BE2C (cell line): ENCODE measurements around the gene MAP3K13.

Source experiments
- DNase-seq: peaks from one replicate; pipeline ENCODE4 v3.0.0-alpha.2; 2020
- H3K27me3 ChIP-seq: fragments of 250-450 bp; sonication (Bioruptor Pico); 2 replicates; pipeline ENCODE4 v1.5.1; 2020; ENCODE audit warnings: mild to moderate bottlenecking
- H3K36me3 ChIP-seq: fragments of 250-450 bp; sonication (Bioruptor Pico); 2 replicates; pipeline ENCODE4 v1.5.1; 2020; ENCODE audit warnings: mild to moderate bottlenecking
- H3K4me1 ChIP-seq: fragments of 250-450 bp; sonication (Bioruptor Pico); 2 replicates; pipeline ENCODE4 v1.5.1; 2020
- H3K4me3 ChIP-seq: 2 replicates; pipeline ENCODE4 v1.5.1; 2011; ENCODE audit warnings: low read depth, low read length
- H3K9me3 ChIP-seq: fragments of 250-450 bp; sonication (Bioruptor Pico); 2 replicates; pipeline ENCODE4 v1.5.1; 2020
- TF ChIP-seq, protein P1 (sequence below): IDR thresholded peaks from 2 replicates; pipeline ENCODE4 v1.5.1; 2012; ENCODE audit warnings: mild to moderate bottlenecking, low read depth, low read length

MAP3K13 gene

GRCh38 chr3:185477316-185477715, 114.4 kb downstream of the MAP3K13 start:
- peaks cover 56% of the 10 kb centered on the region for H3K36me3 ChIP-seq

GRCh38 chr3:185479373-185479945, 116.5 kb downstream of the MAP3K13 start:
- H3K4me1 ChIP-seq: no peaks in the 10 kb centered on the region
- peaks cover 41% of the 10 kb centered on the region for H3K36me3 ChIP-seq
- TF ChIP-seq, protein P1, sequence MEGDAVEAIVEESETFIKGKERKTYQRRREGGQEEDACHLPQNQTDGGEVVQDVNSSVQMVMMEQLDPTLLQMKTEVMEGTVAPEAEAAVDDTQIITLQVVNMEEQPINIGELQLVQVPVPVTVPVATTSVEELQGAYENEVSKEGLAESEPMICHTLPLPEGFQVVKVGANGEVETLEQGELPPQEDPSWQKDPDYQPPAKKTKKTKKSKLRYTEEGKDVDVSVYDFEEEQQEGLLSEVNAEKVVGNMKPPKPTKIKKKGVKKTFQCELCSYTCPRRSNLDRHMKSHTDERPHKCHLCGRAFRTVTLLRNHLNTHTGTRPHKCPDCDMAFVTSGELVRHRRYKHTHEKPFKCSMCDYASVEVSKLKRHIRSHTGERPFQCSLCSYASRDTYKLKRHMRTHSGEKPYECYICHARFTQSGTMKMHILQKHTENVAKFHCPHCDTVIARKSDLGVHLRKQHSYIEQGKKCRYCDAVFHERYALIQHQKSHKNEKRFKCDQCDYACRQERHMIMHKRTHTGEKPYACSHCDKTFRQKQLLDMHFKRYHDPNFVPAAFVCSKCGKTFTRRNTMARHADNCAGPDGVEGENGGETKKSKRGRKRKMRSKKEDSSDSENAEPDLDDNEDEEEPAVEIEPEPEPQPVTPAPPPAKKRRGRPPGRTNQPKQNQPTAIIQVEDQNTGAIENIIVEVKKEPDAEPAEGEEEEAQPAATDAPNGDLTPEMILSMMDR: no peak
- no peak overlapping the region for H3K4me3 ChIP-seq
- H3K27me3 ChIP-seq: no peaks in the 10 kb centered on the region
- DNase-seq: no peak
- no peaks in the 10 kb centered on the region for H3K9me3 ChIP-seq

More at GRCh38 chr3:185477316-185477715, 114.4 kb downstream of the MAP3K13 start:
- H3K27me3 ChIP-seq: no peaks in the 10 kb centered on the region
- H3K4me3 ChIP-seq: no peak overlapping the region
- H3K4me1 ChIP-seq: no peaks in the 10 kb centered on the region
- TF ChIP-seq, protein P1: no peak
- no peaks in the 10 kb centered on the region for H3K9me3 ChIP-seq
- DNase-seq: no peak

GRCh38 chr3:185484296-185484695, 121.4 kb downstream of the MAP3K13 start:
- Histone ChIP-seq H3K4me3 (no peak overlapping the region), H3K36me3 (peaks cover 45% of the 10 kb centered on the region), H3K27me3 (no peaks in the 10 kb centered on the region), H3K9me3 (no peaks in the 10 kb centered on the region), H3K4me1 (peaks cover 3% of the 10 kb centered on the region; the same call in 1 of the 2 replicates)
- no peak for DNase-seq
- TF ChIP-seq, protein P1: no peak

GRCh38 chr3:185486394-185486793, 123.5 kb downstream of the MAP3K13 start:
- TF ChIP-seq, protein P1: no peak

GRCh38 chr3:185488465-185488864, 125.5 kb downstream of the MAP3K13 start:
- Histone ChIP-seq H3K9me3 (no peaks in the 10 kb centered on the region), H3K4me1 (peaks cover 3% of the 10 kb centered on the region; the same call in 1 of the 2 replicates), H3K27me3 (no peaks in the 10 kb centered on the region), H3K36me3 (peaks cover 32% of the 10 kb centered on the region), H3K4me3 (no peak overlapping the region)
- TF ChIP-seq, protein P1: no peak
- no peak for DNase-seq

More at GRCh38 chr3:185486394-185486793, 123.5 kb downstream of the MAP3K13 start:
- H3K4me1 ChIP-seq: peaks cover 3% of the 10 kb centered on the region; the same call in 1 of the 2 replicates
- H3K4me3 ChIP-seq: no peak overlapping the region
- no peak for DNase-seq
- H3K27me3 ChIP-seq: no peaks in the 10 kb centered on the region
- H3K9me3 ChIP-seq: no peaks in the 10 kb centered on the region
- H3K36me3 ChIP-seq: peaks cover 39% of the 10 kb centered on the region

GRCh38 chr3:185489462-185489861, 126.5 kb downstream of the MAP3K13 start:
- Histone ChIP-seq H3K27me3 (no peaks in the 10 kb centered on the region), H3K36me3 (peaks cover 39% of the 10 kb centered on the region)
- TF ChIP-seq, protein P1: no peak

More at GRCh38 chr3:185489462-185489861, 126.5 kb downstream of the MAP3K13 start:
- H3K4me3 ChIP-seq: no peak overlapping the region
- peaks cover 3% of the 10 kb centered on the region; the same call in 1 of the 2 replicates for H3K4me1 ChIP-seq
- no peaks in the 10 kb centered on the region for H3K9me3 ChIP-seq
- no peak for DNase-seq
